Right cardiac atrium (tissue), 5 donors: ENCODE measurements around the gene MORC4. TPM values are rescaled to one million over a fixed set of nuclear protein-coding genes. Genes with fewer than 3 reads are reported as not detected.

Source experiments
- ATAC-seq, 2 donors: fragments of 200-7000 bp; cut with Tn5 transposase; one replicate each; pipeline versions ENCODE4 v1.8.0 to v1.9.1; 2020; ENCODE audit warnings: moderate library complexity in 2 of 2, mild to moderate bottlenecking in 1 of 2
- DNase-seq, 3 donors: peaks; one replicate each; pipeline ENCODE4 v3.0.0-alpha.2; 2020
- H3K27ac ChIP-seq: one replicate; pipeline ENCODE4 v1.5.1; 2013; ENCODE audit warnings: mild to moderate bottlenecking, low read length, control low read depth, moderate library complexity
- H3K27me3 ChIP-seq: one replicate; pipeline ENCODE4 v1.6.1; 2013; ENCODE audit not compliant: control insufficient read depth, insufficient read depth
- H3K4me1 ChIP-seq: one replicate; pipeline ENCODE4 v1.6.1; 2013; ENCODE audit warnings: low read length; ENCODE audit not compliant: control insufficient read depth, insufficient read depth
- H3K4me3 ChIP-seq: one replicate; pipeline ENCODE4 v1.5.1; 2013; ENCODE audit warnings: low read length, control low read depth
- H3K9me3 ChIP-seq: one replicate; pipeline ENCODE4 v1.6.1; 2013; ENCODE audit warnings: low read length; ENCODE audit not compliant: control insufficient read depth
- WGBS: extraction: QIAGEN DNeasy Blood & Tissue Kit; methylation state at CpG from one replicate; pipeline ENCODE4 v1.1.7; 2013; 5-methylcytosine and 5-hydroxymethylcytosine counted together
- intact Hi-C, 4 donors: fragments of 100-400 bp; cut with DNase I; formaldehyde crosslinking; loops; one replicate each; pipeline versions ENCODE4 v1.11.0 to v1.14.0; 2022 to 2023
- polyA plus RNA-seq: library from polyadenylated mRNA; stranded (reverse); fragments of 200-250 nt; gene quantifications from one replicate; pipeline ENCODE4 v1.2.3, GENCODE V29; 2013
- total RNA-seq, 4 donors: library from RNA; stranded (reverse); fragmentation: NEBNext Ultra II Directional; extraction: Animal tissue kit (Norgen Biotek cat#: 25700); gene quantifications; one replicate each; pipeline ENCODE4 v1.2.1, GENCODE V29; 2021
- donor health status: healthy with polysubstance abuse.
- donor health status: DM: no; HTN: yes; CAD: no.
- donor health status: DM: no; HTN: no; CAD: no.
- donor health status: DM: no; HTN: yes; CAD: no; lungs with severe emphysema.
- donor health status: DM: yes; HTN: yes; CAD: no.

Gene MORC4
- total and polyA plus RNA-seq, 5 donors: 2.1 to 6.6 (median 4.1) TPM

DNA sequence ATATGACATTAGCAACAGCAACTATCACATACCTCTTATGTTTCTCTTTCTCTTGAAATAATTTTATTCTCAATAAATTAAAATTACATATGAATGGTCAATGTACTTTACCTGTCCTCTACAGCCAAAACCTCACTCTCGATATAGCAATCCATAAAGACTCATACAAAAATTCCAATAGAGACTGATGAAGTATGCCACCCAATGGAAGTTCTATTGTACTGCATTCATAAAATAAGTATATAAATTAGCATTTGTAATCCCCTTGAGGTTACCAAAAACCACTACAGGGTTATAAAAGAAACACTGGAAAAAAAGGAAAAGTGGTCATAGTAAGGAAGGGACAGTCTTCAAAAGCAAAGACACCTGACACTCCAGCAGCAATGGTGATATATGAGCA, 47.0 kb downstream of the MORC4 start:
- 26% methylated on average over 1 of the region's 1 CpG for WGBS
- no peak overlapping the region for H3K4me3 ChIP-seq
- H3K27me3 ChIP-seq: no peaks in the 10 kb centered on the region
- H3K4me1 ChIP-seq: no peaks in the 10 kb centered on the region
- ATAC-seq: no peak
- no peak for DNase-seq
- intact Hi-C loops: loop anchor here in 1 of 4 donors (5.0 kb wide), 1 partner anchor 56 kb away; no protein-coding TSS in a partner anchor
- no peak overlapping the region for H3K27ac ChIP-seq
- no peaks in the 10 kb centered on the region for H3K9me3 ChIP-seq

DNA sequence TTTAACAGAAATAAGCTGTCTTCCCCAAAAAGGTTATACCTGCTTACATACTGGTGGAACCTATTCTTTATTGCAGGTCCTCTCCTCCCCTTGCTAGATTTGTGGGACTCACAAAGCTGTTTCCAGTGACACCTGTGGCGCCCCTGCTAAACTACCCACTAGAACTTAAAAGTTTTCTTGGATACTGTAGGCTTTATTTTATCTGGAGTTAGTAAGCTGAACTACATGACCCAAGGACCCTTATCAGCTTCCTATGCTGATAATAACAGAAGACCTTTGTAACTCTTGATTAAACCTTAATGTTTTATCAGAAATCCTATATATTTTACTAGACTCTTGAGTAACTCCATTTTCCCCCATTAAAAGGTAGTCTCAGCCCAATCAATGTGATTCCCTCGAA, 47.5 kb downstream of the MORC4 start:
- H3K27me3 ChIP-seq: no peaks in the 10 kb centered on the region
- H3K9me3 ChIP-seq: no peaks in the 10 kb centered on the region
- no peak overlapping the region for H3K27ac ChIP-seq
- 97% methylated on average over 2 of the region's 2 CpGs for WGBS
- no peak overlapping the region for H3K4me3 ChIP-seq
- no peaks in the 10 kb centered on the region for H3K4me1 ChIP-seq
- intact Hi-C loops: loop anchor here in 1 of 4 donors (5.0 kb wide), 1 partner anchor 55 kb away; no protein-coding TSS in a partner anchor
- ATAC-seq: no peak
- DNase-seq: no peak

DNA sequence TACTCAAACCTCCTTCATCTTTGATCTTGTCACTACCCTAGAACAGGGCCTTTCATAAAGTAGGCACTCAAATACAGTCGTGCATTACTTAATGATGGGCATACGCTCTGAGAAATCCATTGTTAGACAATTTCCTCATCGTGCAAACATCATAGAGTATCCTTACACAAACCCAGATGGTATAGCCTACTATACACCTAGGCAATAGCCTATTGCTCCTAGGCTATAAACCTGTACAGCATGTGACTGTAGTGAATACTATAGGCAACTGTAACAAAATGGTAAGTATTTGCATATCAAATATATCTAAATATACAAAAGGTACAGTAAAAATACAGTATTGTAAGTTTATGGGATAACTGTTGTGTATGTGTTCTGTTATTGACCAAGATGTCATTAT, 47.9 kb downstream of the MORC4 start:
- Histone ChIP-seq H3K4me3 (no peak overlapping the region), H3K27ac (no peak overlapping the region), H3K4me1 (no peaks in the 10 kb centered on the region), H3K27me3 (no peaks in the 10 kb centered on the region), H3K9me3 (no peaks in the 10 kb centered on the region)
- ATAC-seq (no peak), DNase-seq (no peak)
- intact Hi-C loops: loop anchor here in 1 of 4 donors (5.0 kb wide), 1 partner anchor 55 kb away; no protein-coding TSS in a partner anchor
- 85% methylated on average over 3 of the region's 3 CpGs for WGBS

DNA sequence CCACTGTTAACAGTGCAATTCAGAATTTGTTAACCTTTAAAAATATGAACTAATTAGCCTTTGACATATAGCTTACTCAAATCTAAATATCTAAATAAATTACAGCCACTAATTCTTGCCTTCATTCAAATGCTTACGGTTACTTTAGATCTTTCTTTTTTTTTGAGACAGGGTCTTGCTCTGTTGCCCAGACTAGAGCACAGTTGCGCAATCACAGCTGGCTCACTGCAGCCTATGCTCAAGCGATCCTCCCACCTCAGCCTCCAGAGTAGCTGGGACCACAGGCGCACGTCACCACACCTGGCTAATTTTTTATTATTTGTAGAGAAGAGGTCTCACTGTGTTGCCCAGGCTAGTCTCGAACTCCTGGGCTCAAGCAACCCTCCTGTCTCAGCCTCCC, 48.8 kb downstream of the MORC4 start:
- H3K9me3 ChIP-seq: no peaks in the 10 kb centered on the region
- DNase-seq: no peak
- no peak overlapping the region for H3K4me3 ChIP-seq
- no peaks in the 10 kb centered on the region for H3K4me1 ChIP-seq
- no peaks in the 10 kb centered on the region for H3K27me3 ChIP-seq
- intact Hi-C loops: loop anchor here in 1 of 4 donors (5.0 kb wide), 1 partner anchor 54 kb away; no protein-coding TSS in a partner anchor
- H3K27ac ChIP-seq: no peak overlapping the region
- ATAC-seq: no peak
- WGBS: 94% methylated on average over 6 of the region's 6 CpGs

DNA sequence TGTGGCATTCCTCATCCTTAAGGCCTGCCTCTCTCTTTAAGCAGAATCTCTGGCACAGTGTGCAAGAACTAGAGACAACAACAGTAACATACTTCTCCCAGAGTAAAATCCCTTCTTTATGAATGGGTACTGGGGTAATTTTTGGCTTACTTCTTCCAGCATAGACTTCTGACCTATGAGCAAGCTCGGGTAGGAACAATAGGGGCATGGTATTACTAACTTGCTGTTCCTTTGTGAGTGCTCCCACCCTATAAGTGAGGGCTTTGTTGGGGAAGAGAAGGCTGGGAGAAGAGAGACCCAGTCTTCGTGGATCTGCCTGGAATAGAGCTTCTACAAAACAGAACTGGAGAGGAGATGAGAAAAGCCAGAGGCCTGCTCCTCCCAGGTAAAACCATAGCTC, 49.6 kb downstream of the MORC4 start:
- Histone ChIP-seq H3K4me3 (no peak overlapping the region), H3K27ac (no peak overlapping the region), H3K9me3 (no peaks in the 10 kb centered on the region), H3K4me1 (no peaks in the 10 kb centered on the region), H3K27me3 (no peaks in the 10 kb centered on the region)
- intact Hi-C loops: loop anchor here in 1 of 4 donors (5.0 kb wide), 1 partner anchor 53 kb away; no protein-coding TSS in a partner anchor
- DNase-seq (no peak), ATAC-seq (no peak)
- WGBS: 88% methylated on average over 2 of the region's 2 CpGs

DNA sequence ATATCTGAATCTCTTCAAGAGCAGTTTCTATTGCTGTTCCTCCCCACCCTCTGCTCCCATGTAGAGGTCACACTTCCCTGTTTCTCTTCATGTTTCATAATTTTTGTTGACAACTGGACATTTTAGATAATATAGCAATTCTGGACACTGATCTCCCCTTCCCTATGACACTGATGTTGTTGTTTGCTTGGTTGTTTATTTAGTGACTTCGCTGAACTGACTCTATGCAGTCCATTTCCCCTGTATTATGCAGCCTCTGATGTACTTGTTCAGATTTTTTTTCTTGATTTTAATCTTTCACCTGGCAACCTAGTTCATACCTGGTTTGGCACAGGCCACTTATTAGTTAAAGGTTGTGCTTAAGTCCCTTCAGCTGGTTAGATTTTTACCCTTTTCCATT, 50.6 kb downstream of the MORC4 start:
- Histone ChIP-seq H3K9me3 (no peaks in the 10 kb centered on the region), H3K4me1 (no peaks in the 10 kb centered on the region), H3K27ac (no peak overlapping the region), H3K4me3 (no peak overlapping the region), H3K27me3 (no peaks in the 10 kb centered on the region)
- whole genome bisulfite sequencing: 92% methylated on average over 1 of the region's 1 CpG
- ATAC-seq: no peak
- DNase-seq: no peak
- intact Hi-C loops: no loop called here

DNA sequence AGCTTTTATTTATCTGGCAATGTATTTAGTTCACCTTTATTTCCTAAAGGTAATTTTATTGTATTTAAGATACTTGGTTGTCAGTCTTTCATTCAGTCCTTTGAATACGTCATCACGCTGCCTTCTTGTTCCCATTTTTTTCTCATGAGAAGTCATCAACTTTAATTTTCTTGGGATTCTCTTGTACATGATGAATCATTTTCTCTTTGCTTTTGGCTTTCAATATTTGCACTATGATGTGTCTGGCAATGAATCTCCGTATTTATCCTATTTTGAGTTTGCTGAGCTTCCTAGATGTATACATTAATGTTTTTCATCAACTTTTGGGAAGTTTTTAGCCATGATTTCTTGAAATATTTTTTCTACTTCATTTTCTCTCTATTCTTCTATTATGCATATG, 51.4 kb downstream of the MORC4 start:
- intact Hi-C loops: no loop called here
- no peaks in the 10 kb centered on the region for H3K4me1 ChIP-seq
- no peaks in the 10 kb centered on the region for H3K9me3 ChIP-seq
- ATAC-seq (no peak), DNase-seq (no peak)
- H3K27ac ChIP-seq: no peak overlapping the region
- no peaks in the 10 kb centered on the region for H3K27me3 ChIP-seq
- H3K4me3 ChIP-seq: no peak overlapping the region
- WGBS: 93% methylated on average over 3 of the region's 3 CpGs

DNA sequence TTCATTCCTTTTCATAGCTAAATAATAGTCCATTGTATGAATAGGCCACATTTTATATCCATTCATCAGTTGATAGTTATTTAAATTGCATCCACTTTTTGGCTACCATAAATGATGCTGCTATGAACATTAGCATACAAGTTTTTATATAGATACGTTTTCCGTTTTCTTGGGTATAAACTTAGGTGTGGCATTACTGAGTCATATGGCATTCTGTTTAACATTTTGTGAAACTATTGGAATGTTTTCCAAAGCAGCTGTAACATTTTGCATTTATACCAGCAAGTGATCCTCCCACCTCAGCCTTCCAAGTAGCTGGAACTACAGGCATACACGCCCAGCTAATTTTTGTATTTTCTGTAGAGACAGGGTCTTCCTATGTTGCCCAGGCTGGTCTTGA, 53.5 kb downstream of the MORC4 start:
- intact Hi-C loops: no loop called here
- H3K27me3 ChIP-seq: no peaks in the 10 kb centered on the region
- H3K9me3 ChIP-seq: no peaks in the 10 kb centered on the region
- no peak overlapping the region for H3K27ac ChIP-seq
- no peak for ATAC-seq
- no peak for DNase-seq
- H3K4me1 ChIP-seq: no peaks in the 10 kb centered on the region
- WGBS: 95% methylated on average over 3 of the region's 3 CpGs
- no peak overlapping the region for H3K4me3 ChIP-seq

DNA sequence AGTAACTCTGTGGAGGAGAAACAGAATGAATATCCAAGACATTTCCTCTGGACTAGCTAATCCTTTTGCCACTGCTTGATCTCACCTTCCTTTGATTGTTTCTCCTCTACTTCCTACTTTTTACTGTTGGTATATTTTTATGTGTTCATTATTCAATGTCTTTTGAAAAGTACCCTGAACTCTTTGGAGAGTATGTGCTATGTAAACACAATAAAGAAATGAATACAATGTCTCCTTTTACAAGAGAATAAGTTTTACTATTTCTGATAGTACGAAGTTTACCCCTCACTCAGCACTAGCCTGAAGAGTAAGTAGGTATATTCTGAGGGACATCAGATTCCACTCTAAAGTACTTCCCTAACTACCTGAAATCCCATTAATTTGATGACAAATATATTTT, 59.9 kb downstream of the MORC4 start:
- 85% methylated on average over 1 of the region's 1 CpG for WGBS
- DNase-seq (no peak), ATAC-seq (no peak)
- Histone ChIP-seq H3K27me3 (no peaks in the 10 kb centered on the region), H3K9me3 (no peaks in the 10 kb centered on the region), H3K4me3 (no peak overlapping the region), H3K4me1 (peaks cover 2% of the 10 kb centered on the region), H3K27ac (no peak overlapping the region)
- intact Hi-C loops: no loop called here

DNA sequence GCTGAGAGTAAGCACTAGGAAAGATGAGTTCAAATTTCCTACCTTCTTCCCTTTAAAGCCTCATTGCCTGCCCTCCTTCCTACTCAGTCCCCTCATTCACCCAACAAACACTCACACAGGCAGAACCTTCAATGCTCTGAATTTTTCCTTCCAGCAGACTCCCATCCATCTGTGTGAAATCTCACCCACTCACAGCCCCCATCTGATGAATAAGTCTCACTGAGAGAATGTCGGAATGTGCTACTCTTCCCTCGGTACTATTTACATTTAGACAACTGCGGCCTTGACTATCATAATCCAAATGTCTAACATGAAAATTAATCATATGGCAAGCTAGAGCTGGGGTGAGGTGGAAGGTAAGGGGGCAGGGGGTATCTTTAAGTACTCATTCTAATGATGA, 60.4 kb downstream of the MORC4 start:
- Histone ChIP-seq H3K4me3 (no peak overlapping the region), H3K27me3 (no peaks in the 10 kb centered on the region), H3K4me1 (peaks cover 2% of the 10 kb centered on the region), H3K27ac (no peak overlapping the region), H3K9me3 (no peaks in the 10 kb centered on the region)
- intact Hi-C loops: no loop called here
- ATAC-seq (no peak), DNase-seq (no peak)
- 84% methylated on average over 3 of the region's 3 CpGs for WGBS

DNA sequence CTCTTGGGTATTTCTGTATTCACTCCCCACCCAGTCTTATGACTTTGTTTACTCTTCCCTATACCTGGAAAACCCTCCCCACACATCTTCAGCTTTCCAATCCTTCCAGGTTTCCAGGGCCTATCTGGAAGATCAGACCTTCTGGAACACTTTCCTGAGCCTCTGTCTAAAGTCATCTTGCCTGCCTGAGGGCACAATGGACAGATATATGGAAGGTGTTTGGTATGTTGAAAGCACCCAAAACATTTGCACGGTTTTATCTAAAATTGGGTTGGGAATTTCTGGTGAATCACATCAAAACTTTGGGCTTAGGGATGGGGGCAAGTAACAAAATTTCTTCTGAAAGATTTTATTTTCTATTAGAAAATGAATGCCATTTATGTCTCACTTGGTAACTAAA, 63.8 kb downstream of the MORC4 start:
- H3K27ac ChIP-seq: no peak overlapping the region
- H3K4me1 ChIP-seq: peaks cover 10% of the 10 kb centered on the region
- no peaks in the 10 kb centered on the region for H3K9me3 ChIP-seq
- intact Hi-C loops: no loop called here
- whole genome bisulfite sequencing: 87% methylated on average over 1 of the region's 1 CpG
- ATAC-seq (no peak), DNase-seq (no peak)
- no peaks in the 10 kb centered on the region for H3K27me3 ChIP-seq
- H3K4me3 ChIP-seq: no peak overlapping the region

DNA sequence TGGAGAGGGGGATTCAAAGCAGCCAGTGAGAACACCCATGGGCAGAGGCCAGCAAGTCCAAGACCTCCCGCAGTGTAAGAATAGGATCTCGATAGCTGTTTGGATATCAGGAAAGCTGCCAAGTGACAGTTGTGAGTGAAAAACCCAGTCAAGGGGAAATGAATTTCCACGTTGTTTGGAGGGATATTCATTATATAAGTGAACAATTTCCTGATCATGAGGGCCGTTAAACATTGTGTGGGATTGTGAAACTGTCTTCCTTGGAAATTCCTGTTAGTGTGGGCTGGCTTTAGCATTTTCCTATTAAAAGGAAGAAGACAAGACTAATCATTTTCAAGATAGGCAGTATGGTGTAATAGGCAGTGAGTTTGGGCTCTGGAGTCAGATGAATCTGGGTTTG, 64.8 kb downstream of the MORC4 start:
- no peak overlapping the region for H3K4me3 ChIP-seq
- 22% methylated on average over 4 of the region's 4 CpGs for WGBS
- no peak overlapping the region for H3K27ac ChIP-seq
- intact Hi-C loops: no loop called here
- H3K27me3 ChIP-seq: no peaks in the 10 kb centered on the region
- ATAC-seq (no peak), DNase-seq (peak in 1 of 3 donors; percentile 15)
- peaks cover 10% of the 10 kb centered on the region for H3K4me1 ChIP-seq
- H3K9me3 ChIP-seq: no peaks in the 10 kb centered on the region
